GM06990 (cell line): Measurements from ENCODE around the gene AP2A2.
A peak's percentile ranks its signal among the peaks of the same experiment; 100 is the strongest.
"Not testable (repeated sequence)": the region's sequence is repeated elsewhere in the genome, so short reads cannot be mapped to it uniquely, and the experiment has no call there.

Experiments
- DNase-seq: peaks from one replicate; pipeline ENCODE4 v3.0.0-alpha.2; 2011; ENCODE audit not compliant: insufficient read length; ENCODE audit errors: extremely low read depth
- H3K27me3 ChIP-seq: replicated peaks from 2 replicates; pipeline ENCODE4 v1.6.0; 2011; ENCODE audit warnings: low read length; ENCODE audit not compliant: control insufficient read depth, insufficient read depth
- H3K36me3 ChIP-seq: 2 replicates; pipeline ENCODE4 v1.5.1; 2011; ENCODE audit warnings: low read length; ENCODE audit not compliant: control insufficient read depth, insufficient read depth
- H3K4me3 ChIP-seq: replicated peaks from 2 replicates; pipeline ENCODE4 v1.5.1; 2011; ENCODE audit warnings: low read depth, mild to moderate bottlenecking, control low read depth, low read length
- CTCF ChIP-seq: IDR thresholded peaks from 2 replicates; pipeline ENCODE4 v1.5.1; 2011; ENCODE audit warnings: low read length, control low read depth, mild to moderate bottlenecking, inconsistent platforms; ENCODE audit not compliant: insufficient read depth, poor library complexity, severe bottlenecking

Gene AP2A2

GRCh38 chr11:971092-971690, 45.5 kb downstream of the AP2A2 start:
- no peak for TF ChIP-seq CTCF
- peaks cover 12% of the 10 kb centered on the region for H3K36me3 ChIP-seq

GRCh38 chr11:971731-972365, 46.2 kb downstream of the AP2A2 start:
- H3K4me3 ChIP-seq, result no peak overlapping the region
- TF ChIP-seq CTCF, result no peak
- H3K27me3 ChIP-seq, result no peaks in the 10 kb centered on the region
- no peak for DNase-seq
- H3K36me3 ChIP-seq, result peaks cover 12% of the 10 kb centered on the region

More at GRCh38 chr11:971092-971690, 45.5 kb downstream of the AP2A2 start:
- H3K27me3 ChIP-seq, result no peaks in the 10 kb centered on the region
- H3K4me3 ChIP-seq, result no peak overlapping the region
- no peak for DNase-seq

GRCh38 chr11:972523-973211, 47.0 kb downstream of the AP2A2 start:
- Histone ChIP-seq H3K36me3 (peaks cover 15% of the 10 kb centered on the region), H3K4me3 (no peak overlapping the region), H3K27me3 (no peaks in the 10 kb centered on the region)
- DNase-seq, result no peak
- no peak for TF ChIP-seq CTCF

GRCh38 chr11:973237-973636, 47.6 kb downstream of the AP2A2 start:
- H3K4me3 ChIP-seq, result no peak overlapping the region
- no peak for TF ChIP-seq CTCF
- H3K27me3 ChIP-seq, result no peaks in the 10 kb centered on the region
- H3K36me3 ChIP-seq, result peaks cover 15% of the 10 kb centered on the region
- no peak for DNase-seq

- peaks cover 13% of the 10 kb centered on the region for H3K36me3 ChIP-seq
Measured at GRCh38 chr11:975376-975775, 49.7 kb downstream of the AP2A2 start.

GRCh38 chr11:975827-976226, 50.2 kb downstream of the AP2A2 start:
- DNase-seq, result no peak
- peaks cover 13% of the 10 kb centered on the region for H3K36me3 ChIP-seq
- no peaks in the 10 kb centered on the region for H3K27me3 ChIP-seq
- no peak overlapping the region for H3K4me3 ChIP-seq
- peak; percentile 19 for TF ChIP-seq CTCF

More at GRCh38 chr11:975376-975775, 49.7 kb downstream of the AP2A2 start:
- not testable (repeated sequence) for DNase-seq, H3K4me3 ChIP-seq, H3K27me3 ChIP-seq
